ENCODE measurements around the gene EFTUD2.

DNA sequence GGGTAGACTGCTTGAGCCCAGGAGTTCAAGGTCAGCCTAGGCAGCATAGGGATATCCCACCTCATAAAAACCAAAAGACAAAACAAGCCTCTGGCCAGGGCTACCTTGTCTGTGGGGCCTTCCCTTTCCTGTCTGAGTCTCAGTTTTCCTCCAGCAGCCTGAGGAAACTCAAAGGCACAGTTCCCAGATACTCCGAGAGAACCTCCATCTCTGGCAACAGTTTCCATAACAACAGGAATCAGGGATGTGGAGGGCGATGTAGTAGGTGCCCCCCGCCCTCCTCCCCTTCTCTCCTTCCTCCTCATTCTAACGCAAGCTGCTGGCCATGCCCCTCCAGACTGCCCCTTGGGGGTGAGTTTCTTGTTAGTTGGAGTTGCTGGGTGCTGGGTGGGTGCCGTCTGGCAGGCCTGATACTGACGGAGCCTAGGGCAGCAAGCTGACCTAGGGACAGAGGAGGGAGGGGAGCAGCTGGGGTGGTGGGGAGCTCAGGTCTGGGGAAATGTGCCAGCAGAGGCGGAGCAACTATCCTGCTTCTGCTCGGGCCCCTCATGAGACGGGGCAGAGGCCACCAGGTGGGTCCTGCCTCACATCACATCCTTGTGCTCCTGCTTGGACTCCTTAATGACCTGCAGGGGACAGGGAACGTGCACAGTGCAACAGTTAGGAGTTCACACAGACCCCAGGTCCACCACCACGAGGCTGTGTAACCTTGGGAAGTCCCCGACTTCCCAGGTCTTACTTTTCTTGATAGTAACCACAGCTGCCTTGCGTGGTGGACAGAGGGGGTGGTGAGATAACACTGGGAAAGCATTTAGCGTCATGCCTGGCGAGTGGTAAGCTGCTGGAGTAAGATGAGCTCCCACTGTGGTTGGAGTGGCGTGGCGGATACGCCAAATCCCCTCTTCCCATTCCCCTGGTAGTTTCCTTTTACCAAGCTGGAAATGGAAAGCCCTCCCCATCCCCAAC is 7.8 kb upstream of the EFTUD2 start:
- no peak for TF ChIP-seq RAD21 (IDR thresholded peaks at IDR 0.05 in 1 of 2, conservative IDR thresholded peaks at IDR 0.05 in 1 of 2; ENCODE audit: low read depth in 2 of 2, low read length in 2 of 2)
- TF ChIP-seq POLR2A (IDR thresholded peaks at IDR 0.05; ENCODE audit: control extremely low read depth in 1 of 2, low read depth in 2 of 2, low read length in 2 of 2) = no peak
- TF ChIP-seq, protein P1, sequence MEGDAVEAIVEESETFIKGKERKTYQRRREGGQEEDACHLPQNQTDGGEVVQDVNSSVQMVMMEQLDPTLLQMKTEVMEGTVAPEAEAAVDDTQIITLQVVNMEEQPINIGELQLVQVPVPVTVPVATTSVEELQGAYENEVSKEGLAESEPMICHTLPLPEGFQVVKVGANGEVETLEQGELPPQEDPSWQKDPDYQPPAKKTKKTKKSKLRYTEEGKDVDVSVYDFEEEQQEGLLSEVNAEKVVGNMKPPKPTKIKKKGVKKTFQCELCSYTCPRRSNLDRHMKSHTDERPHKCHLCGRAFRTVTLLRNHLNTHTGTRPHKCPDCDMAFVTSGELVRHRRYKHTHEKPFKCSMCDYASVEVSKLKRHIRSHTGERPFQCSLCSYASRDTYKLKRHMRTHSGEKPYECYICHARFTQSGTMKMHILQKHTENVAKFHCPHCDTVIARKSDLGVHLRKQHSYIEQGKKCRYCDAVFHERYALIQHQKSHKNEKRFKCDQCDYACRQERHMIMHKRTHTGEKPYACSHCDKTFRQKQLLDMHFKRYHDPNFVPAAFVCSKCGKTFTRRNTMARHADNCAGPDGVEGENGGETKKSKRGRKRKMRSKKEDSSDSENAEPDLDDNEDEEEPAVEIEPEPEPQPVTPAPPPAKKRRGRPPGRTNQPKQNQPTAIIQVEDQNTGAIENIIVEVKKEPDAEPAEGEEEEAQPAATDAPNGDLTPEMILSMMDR (IDR thresholded peaks at IDR 0.05; ENCODE audit: control extremely low read depth in 1 of 3, insufficient read depth in 1 of 3, low read depth in 1 of 3, low read length in 3 of 3) = no peak
- TF ChIP-seq EP300 (IDR thresholded peaks at IDR 0.05; ENCODE audit: borderline replicate concordance in 1 of 2, low read depth in 2 of 2, low read length in 2 of 2) = no peak
- TF ChIP-seq JUND (IDR thresholded peaks at IDR 0.05; ENCODE audit: low read length) = no peak
- TF ChIP-seq EZH2 (IDR thresholded peaks at IDR 0.05; ENCODE audit: low read depth, low read length, severe bottlenecking) = no peak
- TF ChIP-seq CREB1 (IDR thresholded peaks at IDR 0.05) = no peak
- TF ChIP-seq, protein P2, sequence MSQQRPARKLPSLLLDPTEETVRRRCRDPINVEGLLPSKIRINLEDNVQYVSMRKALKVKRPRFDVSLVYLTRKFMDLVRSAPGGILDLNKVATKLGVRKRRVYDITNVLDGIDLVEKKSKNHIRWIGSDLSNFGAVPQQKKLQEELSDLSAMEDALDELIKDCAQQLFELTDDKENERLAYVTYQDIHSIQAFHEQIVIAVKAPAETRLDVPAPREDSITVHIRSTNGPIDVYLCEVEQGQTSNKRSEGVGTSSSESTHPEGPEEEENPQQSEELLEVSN (IDR thresholded peaks at IDR 0.05) = no peak
- no peak for TF ChIP-seq SIN3A (conservative IDR thresholded peaks at IDR 0.05 in 1 of 2, IDR thresholded peaks at IDR 0.05 in 1 of 2; ENCODE audit: low read depth in 1 of 2, low read length in 2 of 2)
- no peak for TF ChIP-seq GABPA (IDR thresholded peaks at IDR 0.05; ENCODE audit: borderline replicate concordance, insufficient read depth, low read length)
- TF ChIP-seq, protein P3, sequence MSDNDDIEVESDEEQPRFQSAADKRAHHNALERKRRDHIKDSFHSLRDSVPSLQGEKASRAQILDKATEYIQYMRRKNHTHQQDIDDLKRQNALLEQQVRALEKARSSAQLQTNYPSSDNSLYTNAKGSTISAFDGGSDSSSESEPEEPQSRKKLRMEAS (IDR thresholded peaks at IDR 0.05) = no peak
- TF ChIP-seq POLR2AphosphoS5 (IDR thresholded peaks at IDR 0.05; ENCODE audit: low read depth, low read length) = no peak
- TF ChIP-seq NRF1 (IDR thresholded peaks at IDR 0.05; ENCODE audit: low read depth, low read length) = no peak
